Bronchial epithelial cell (primary cell): ENCODE results near the gene TTC31. TPM values are rescaled to one million over a fixed set of nuclear protein-coding genes. Genes with fewer than 3 reads are reported as not detected.

Experiments
- DNase-seq: peaks from one replicate; pipeline ENCODE4 v3.0.0-alpha.2; 2010; ENCODE audit warnings: low read depth
- FAIRE-seq: peaks from 2 replicates; lab custom pipeline; 2011; peaks lifted over from hg19 to GRCh38; lab: Jason Lieb, UNC
- H3K27me3 ChIP-seq: 2 replicates; pipeline ENCODE4 v1.5.1; 2011; ENCODE audit warnings: low read length; ENCODE audit not compliant: control insufficient read depth, insufficient read depth
- H3K36me3 ChIP-seq: 2 replicates; pipeline ENCODE4 v1.5.1; 2011; ENCODE audit warnings: low read length; ENCODE audit not compliant: control insufficient read depth, insufficient read depth
- H3K4me3 ChIP-seq: 2 replicates; pipeline ENCODE4 v1.5.1; 2011; ENCODE audit warnings: mild to moderate bottlenecking, low read depth, low read length, control low read depth
- CTCF ChIP-seq: IDR thresholded peaks from 2 replicates; pipeline ENCODE4 v1.5.1; 2011; ENCODE audit warnings: mild to moderate bottlenecking, moderate library complexity, low read length, control low read depth, inconsistent platforms; ENCODE audit not compliant: insufficient read depth, severe bottlenecking
- total RNA-seq: library from RNA; depleted of rRNA; stranded (reverse); fragments of >200 nt; gene quantifications from 2 replicates; pipeline ENCODE4 v1.2.1, GENCODE V29; 2014

Gene TTC31
- total RNA-seq, 1 donor from 2014 or later = 5.8 TPM

GRCh38 chr2:74527741-74528140 lies 44.9 kb downstream of the TTC31 start:
- H3K27me3 ChIP-seq = no peaks in the 10 kb centered on the region
- no peak for TF ChIP-seq CTCF
- no peak overlapping the region for H3K4me3 ChIP-seq
- peaks cover 13% of the 10 kb centered on the region for H3K36me3 ChIP-seq
- DNase-seq (no peak), FAIRE-seq (no peak)

- FAIRE-seq (no peak), DNase-seq (no peak)
- TF ChIP-seq CTCF = no peak
- Histone ChIP-seq H3K36me3 (peaks cover 16% of the 10 kb centered on the region), H3K4me3 (peak overlapping the region; percentile 92), H3K27me3 (no peaks in the 10 kb centered on the region)
These were observed 45.9 kb downstream of the TTC31 start for GRCh38 chr2:74528600-74529356.

GRCh38 chr2:74529357-74530238 lies 46.7 kb downstream of the TTC31 start, which contains the start of the genes AUP1 and HTRA2:
AUP1 (minus strand) TSS chr2:74529706; CDS start chr2:74529629, 77 bp downstream.
HTRA2 (plus strand) TSS chr2:74529933; CDS start chr2:74530007, 74 bp downstream.
- DNase-seq = peak; percentile 97
- FAIRE-seq = no peak
- Histone ChIP-seq H3K27me3 (no peaks in the 10 kb centered on the region), H3K4me3 (peak within 1 kb of the TSS; percentile 92), H3K36me3 (peaks cover 16% of the 10 kb centered on the region)
- TF ChIP-seq CTCF = no peak

- no peak for TF ChIP-seq CTCF
- peak overlapping the region; percentile 92 for H3K4me3 ChIP-seq
- H3K36me3 ChIP-seq = peaks cover 16% of the 10 kb centered on the region
- FAIRE-seq (no peak), DNase-seq (no peak)
- H3K27me3 ChIP-seq = no peaks in the 10 kb centered on the region
These were observed 47.6 kb downstream of the TTC31 start for GRCh38 chr2:74530239-74531187.

GRCh38 chr2:74531666-74532065 lies 48.8 kb downstream of the TTC31 start:
- DNase-seq (no peak), FAIRE-seq (no peak)
- Histone ChIP-seq H3K27me3 (no peaks in the 10 kb centered on the region), H3K36me3 (peaks cover 14% of the 10 kb centered on the region), H3K4me3 (no peak overlapping the region)
- TF ChIP-seq CTCF = no peak
